Fibroblast of the conjunctiva (primary cell): ENCODE results near the gene TTL.
"Not testable (repeated sequence)": the region's sequence is repeated elsewhere in the genome, so short reads cannot be mapped to it uniquely, and the experiment has no call there.

ENCODE experiments used
- DNase-seq: peaks from one replicate; pipeline ENCODE4 v3.0.0-alpha.2; 2010; ENCODE audit warnings: low read depth

TTL gene

DNA sequence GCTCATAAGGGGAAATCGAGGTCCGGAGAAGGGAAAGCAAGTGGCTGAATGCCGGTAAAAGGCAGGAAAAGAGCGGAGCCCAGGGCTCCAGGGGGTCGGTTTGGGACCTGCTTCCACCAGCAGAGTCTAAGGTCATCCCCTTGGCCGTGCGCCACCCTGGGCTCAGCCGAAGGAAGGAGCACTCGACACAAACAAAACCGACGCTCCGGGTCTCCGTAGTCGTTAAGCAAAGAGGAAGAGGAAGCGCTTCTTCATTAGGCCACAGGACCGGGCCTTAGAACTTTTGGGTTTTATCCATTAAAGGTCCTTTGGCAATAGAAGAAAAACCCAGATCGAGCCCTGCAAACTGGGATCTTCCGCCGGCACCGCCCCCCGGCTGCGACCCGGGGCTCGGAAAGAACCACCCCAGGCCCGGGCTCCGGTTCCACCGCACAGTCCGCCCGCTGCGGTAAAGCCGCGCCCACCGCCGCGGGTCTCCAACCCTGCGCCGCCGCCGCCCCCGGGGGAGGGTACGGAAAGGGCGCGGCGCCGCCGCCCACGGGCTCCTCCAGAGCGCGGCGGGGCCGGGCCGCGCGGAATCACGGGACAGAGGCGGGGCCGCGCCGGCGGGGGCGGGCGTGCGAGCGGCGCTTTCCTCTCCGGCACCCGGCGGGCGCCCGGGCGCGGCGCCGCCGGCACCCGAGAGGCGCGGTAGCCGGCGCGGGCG, at the start of gene TTL:
Gene TTL, plus strand, starts transcription at position 629 of the 706 bp plus-strand sequence. CDS start 189 bp downstream, outside the sequence.
- DNase-seq, result no peak

GRCh38 chr2:112432390-112432734, 49.6 kb upstream of the TTL start:
- DNase-seq, result not testable (repeated sequence)

GRCh38 chr2:112432735-112433479, 49.0 kb upstream of the TTL start:
- DNase-seq, result not testable (repeated sequence)

GRCh38 chr2:112433480-112433879, 48.5 kb upstream of the TTL start, which contains the start of gene RGPD8:
TSS of gene RGPD8 (minus strand) at chr2:112433645. CDS start at chr2:112433453, 192 bp downstream.
- peak; percentile 80 for DNase-seq

- DNase-seq, result no peak
These were observed 47.8 kb upstream of the TTL start for GRCh38 chr2:112433932-112434730.

DNA sequence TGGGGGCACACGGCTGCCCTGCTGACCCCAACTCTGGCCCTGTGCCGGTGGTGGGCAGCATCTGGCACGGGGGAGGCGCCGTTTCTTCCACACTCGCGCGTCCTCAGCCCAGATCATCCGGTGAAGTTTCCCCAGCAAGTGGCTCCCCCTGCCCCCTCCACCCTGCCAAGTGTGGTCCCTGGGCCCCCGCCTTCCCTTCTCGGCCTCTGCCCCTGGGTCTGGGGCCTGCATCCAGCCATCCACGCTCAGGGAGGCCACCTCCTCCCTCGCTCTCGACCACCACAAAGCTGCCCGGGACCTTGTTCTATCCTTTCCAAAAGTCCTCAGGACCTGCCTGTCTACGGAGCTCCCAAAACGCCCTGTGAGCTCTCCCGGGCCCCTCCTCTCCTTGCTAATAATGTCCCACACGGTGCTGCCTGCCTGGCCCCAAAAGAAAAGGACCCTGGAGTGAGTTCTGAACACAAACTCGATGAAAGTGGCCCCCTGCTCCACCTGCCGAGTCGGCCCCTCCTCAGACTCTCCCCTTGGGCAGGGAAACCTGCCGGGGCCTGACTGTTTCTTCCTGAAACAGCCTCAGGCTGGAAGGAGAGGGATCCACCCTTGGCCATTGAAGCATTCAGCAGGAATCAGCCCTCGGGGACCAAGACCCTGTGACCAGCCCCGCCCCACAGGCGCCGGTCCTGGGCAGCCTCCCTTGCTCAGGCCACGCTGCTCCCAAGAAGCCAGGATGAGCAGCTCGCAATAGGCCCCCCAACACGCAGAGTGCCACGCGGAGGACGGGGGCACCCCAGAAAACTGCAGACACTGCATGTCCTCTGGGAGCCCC, 46.9 kb upstream of the TTL start:
- not testable (repeated sequence) for DNase-seq

DNA sequence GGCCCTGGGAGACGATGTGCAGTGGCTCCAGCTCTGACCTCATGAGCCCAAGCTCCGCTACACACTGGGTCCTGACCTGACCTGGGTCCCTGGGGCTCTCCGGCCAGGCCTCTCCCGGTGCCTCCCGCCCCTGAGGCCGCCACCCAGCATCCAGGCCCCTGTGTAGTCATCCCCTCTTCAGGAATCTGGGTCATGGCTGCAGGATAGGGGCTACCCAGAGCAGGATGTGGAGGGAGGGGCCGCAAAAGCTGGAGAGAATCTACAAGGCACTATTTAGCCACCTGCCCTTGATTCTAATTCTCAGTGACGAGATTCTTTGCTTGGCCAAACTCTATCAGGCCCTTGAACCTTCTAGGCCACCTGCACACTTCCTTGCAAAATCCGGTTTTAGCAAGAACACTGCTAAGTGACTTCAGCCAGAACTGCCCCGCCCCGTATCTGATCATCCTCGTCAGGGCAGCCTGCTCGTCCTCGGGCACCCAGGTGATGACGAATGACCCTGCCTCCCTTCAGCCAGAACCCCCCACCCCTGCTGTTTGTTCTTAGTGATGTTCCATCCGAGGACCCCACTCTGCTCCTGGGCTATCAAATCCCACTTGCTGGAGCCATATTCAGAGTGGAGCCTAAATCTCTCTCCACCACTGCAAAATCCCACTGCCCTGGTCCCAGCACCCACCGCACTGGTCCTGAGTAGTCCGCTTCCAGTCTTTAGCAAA, 46.1 kb upstream of the TTL start:
- not testable (repeated sequence) for DNase-seq

GRCh38 chr2:112436993-112437392, 45.0 kb upstream of the TTL start:
- not testable (repeated sequence) for DNase-seq

DNA sequence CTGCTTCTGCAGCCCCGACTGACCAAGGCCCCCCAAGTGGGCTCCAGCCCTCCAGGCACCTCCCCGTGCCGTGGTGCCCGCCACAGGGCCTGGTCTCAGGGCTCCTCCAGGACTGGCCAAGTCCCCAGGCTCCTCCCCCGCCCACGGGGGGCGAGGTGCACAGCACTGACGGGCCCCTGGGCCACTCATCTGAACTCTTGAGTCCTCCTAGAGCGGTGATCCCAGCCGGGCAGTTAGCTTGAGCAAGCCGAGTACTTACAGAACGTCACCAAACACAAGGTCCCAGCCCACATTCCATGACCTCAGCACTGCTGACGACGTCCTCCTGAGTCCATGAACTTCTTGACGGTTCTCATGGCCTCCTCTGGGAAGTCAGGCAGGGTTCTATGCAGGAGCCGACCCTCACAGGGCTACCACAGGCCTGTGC, 44.5 kb upstream of the TTL start:
- DNase-seq, result not testable (repeated sequence)

DNA sequence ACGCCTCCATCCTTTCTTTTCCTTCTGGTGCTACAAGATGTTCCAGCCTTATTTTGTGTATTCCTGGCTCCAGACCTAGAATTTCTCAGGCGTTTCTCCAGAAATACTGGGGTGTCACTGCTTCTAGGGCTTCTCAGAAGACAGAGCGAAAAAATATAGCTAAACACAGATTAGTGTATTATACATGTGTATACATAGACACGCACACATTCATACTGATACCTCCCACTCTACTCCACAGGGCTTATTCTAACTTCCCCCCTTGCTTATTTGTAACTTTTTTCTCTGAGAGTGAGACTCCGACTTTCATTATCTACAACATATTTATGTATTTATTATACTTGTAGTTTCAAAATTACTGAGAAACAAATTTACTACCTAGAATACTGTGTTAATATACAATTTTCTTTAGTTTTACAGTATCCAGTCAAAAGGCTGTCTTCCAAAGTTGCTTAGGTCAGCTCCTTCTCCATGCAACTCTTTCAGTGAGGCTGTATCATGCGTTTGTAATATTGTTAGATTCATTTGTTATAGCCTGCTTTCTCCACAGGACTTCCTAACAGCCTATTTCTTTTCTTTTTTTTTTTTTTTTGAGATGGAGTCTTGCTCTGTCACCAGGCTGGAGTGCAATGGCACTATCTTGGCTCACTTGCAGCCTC, 43.2 kb upstream of the TTL start:
- not testable (repeated sequence) for DNase-seq

- DNase-seq, result not testable (repeated sequence)
These were observed 37.7 kb upstream of the TTL start for GRCh38 chr2:112444256-112444655.

- DNase-seq, result no peak
These were observed 32.1 kb upstream of the TTL start for GRCh38 chr2:112449854-112450253.

GRCh38 chr2:112451317-112451716, 30.6 kb upstream of the TTL start:
- DNase-seq, result no peak

DNA sequence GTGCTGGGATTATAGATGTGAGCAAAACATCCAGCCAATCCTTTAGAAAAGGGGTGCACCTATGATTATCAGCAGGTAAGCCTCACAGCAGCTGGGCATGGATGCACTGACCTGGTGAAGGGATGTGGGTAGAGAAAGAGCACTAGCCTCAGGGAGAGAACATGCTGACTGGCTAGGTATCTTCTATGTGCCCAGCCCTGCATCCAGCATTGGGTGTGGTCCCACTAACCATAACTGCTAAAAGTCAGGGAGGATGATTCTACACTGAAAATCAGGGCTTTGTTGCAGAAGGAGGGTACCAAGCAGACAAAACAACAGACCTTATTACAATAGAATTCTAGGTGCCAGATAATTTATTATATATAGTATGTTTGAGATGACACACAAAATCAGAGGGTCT, 27.4 kb upstream of the TTL start:
- DNase-seq, result no peak

- DNase-seq, result no peak
These were observed 22.6 kb upstream of the TTL start for GRCh38 chr2:112459372-112459771.

DNA sequence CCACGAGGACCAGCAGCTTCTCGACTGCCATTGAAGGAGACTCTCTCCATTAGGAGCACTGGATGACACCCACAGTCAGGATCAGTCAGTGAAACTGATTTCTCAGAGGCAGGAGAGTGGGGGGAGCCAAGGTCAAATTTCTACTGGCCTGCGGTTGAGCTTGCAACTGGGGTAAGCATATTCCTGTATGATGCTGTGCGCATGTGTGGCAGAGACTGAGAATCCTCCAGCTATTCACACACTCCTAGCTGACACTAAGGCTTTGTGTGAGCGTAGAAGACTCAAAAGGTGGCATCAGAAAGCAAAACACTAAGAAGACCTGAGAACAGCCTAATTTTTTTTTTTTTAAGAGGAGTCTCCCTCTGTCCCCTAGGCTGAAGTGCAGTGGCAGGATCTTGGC, 19.8 kb upstream of the TTL start:
- no peak for DNase-seq

DNA sequence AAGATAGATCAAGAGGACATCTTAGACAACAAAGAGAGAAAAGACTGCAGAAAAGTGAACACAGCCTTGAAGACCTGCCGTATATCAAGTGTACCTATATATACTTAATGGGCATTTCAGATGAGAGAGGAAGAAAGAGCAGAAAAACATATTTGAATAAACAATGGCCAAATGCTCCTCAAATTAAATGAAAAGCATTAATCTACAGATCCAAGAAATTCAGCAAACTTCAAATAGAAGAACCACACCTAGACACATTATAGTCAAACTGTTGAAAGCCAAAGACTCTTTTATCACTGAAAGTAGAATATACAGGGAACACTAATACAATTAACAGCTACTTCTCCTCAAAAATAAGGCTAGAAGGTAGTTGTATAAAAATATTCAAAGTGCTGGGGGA, 18.7 kb upstream of the TTL start:
- DNase-seq, result no peak

GRCh38 chr2:112465382-112465781, 16.6 kb upstream of the TTL start:
- no peak for DNase-seq

DNA sequence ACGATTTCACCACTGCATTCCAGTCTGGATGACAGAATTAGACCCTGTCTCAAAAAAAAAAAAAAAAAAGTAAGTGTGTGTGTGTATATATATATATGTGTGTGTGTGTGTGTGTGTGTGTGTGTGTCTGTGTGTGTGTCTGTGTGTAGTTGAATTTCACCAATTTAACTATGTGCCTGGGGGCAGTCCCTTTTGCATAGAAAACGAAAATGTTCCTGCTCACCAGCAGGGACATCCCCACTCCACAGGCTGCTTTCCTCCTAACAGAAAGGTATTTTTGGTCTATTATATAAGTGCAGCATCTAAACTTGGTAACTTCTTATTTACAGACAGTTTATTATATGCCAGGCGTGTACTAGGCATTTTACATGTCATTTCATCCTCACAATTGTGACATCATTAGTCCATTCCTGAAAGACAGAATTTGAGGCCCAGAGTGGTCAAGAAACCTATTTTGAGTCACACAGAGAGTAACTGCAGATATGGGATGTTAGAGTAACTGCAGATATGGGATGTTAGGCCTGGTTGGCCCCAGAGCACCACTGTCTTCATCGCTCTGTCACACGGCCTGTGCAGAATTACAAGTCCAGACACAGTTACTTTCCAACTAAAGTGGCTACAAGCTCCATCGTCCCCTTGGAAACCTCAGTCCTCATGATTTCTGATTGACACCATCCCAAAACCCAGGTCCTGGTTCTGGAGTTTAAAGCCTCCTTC, 9.3 kb upstream of the TTL start:
- DNase-seq, result no peak
